Subcutaneous adipose tissue (tissue), 4 donors: ENCODE measurements around the gene GMPPB. TPM values are rescaled to one million over a fixed set of nuclear protein-coding genes. Genes with fewer than 3 reads are reported as not detected.

Experiments
- total RNA-seq, 4 donors: library from RNA; depleted of rRNA; stranded (reverse); fragments of >200 nt; gene quantifications; one replicate each; pipeline ENCODE4 v1.1.0, GENCODE V29; 2016
- TF ChIP-seq, protein P1 (sequence below): fragments of 450-650 bp; IDR thresholded peaks from one replicate; pipeline ENCODE4 v1.5.1; 2016; ENCODE audit warnings: low read depth, mild to moderate bottlenecking, control low read depth, antibody characterized with exemption, moderate library complexity

GMPPB gene
- total RNA-seq, 4 donors from 2014 or later, result 11.6 to 16.5 (median 13.7) TPM

DNA sequence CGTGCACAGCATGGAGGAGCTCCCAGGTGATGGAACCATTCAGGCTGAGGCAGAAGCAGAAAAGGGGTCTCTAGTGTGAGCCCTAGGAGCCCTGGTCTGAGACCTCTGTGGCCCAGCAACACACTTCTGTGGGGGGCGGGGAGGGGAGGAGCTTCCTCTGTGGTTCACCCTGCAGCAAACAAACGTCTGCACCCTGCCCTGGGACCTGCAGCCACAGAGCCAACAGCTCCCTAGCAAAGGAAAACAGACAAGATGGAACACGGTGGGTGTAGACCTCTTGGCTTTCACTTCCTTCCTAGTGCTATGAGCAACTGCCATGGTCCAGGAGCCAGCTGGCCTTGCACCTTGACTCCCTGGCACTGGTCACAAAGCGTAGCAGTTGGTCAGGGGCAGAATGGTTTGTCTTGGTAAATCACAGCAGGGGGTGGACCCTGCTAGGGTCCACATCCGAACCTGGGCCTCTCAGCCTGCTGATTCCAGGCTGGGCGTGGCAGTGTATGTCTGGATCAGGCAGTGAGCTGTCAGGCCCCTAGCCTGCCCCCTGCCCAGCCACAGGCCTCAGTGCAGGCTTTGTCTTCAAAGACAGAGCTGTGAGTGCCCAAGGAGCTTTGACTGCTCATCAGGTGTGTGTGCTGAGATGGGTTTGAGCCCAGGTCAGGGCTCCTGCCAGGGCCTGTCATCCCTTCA is 11.0 kb downstream of the GMPPB start:
- TF ChIP-seq, protein P1, sequence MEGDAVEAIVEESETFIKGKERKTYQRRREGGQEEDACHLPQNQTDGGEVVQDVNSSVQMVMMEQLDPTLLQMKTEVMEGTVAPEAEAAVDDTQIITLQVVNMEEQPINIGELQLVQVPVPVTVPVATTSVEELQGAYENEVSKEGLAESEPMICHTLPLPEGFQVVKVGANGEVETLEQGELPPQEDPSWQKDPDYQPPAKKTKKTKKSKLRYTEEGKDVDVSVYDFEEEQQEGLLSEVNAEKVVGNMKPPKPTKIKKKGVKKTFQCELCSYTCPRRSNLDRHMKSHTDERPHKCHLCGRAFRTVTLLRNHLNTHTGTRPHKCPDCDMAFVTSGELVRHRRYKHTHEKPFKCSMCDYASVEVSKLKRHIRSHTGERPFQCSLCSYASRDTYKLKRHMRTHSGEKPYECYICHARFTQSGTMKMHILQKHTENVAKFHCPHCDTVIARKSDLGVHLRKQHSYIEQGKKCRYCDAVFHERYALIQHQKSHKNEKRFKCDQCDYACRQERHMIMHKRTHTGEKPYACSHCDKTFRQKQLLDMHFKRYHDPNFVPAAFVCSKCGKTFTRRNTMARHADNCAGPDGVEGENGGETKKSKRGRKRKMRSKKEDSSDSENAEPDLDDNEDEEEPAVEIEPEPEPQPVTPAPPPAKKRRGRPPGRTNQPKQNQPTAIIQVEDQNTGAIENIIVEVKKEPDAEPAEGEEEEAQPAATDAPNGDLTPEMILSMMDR, result no peak

DNA sequence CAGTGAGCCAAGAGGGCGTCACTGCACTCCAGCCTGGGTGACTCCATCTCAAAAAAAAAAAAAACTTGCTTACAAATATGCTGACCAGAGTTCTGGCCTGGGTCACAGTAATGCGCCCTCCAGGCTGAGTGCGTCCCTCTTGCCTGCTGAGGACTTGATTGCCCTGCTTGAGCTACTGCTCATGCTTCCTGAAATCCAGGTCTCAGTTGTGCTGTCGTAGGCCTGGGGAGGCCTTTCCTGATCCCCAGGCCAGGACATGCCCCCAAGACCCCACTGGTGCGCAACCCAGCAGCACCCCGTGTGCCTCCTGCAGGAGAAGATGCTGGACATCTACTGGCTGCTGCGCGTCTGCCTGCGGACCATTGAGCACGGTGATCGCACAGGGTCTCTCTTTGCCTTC is 11.6 kb downstream of the GMPPB start:
- TF ChIP-seq, protein P1, result no peak

DNA sequence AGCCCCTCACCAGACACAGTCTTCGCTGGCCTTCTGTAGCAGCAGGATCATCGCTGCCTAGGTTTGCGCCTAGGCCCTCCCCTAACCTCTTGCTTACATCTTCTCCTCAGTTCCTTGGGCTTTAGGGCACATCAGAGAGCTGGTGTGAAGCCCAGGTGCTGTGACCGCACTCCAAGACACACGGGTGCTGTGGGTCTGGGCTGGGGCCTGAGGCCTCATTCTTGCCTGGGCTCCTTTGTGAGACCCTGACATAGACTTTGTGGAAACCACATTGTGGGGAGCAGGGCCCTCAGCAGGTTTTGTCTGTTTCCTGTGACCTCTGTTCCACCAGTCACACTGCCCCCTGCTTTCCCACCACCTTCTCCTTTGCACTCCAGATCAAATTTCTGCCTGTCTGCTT is 12.3 kb downstream of the GMPPB start:
- TF ChIP-seq, protein P1, result no peak

DNA sequence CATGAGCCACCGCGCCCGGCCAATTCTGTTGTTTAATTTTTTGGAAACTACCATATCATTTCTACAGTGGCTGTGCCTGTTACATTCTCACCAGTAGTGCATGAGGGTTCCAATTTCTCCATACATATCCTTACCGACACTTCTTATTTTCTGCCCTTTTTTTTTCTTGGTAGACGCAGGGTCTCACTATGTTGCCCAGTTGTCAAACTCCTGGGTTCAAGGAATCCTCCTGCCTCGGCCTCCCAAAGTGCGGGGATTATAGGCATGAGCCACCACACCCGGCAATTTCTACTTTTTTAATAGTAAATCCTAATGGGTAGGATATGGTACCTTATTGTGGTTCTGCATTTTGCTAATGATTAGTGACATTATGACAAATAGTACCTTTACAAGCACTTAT is 13.9 kb downstream of the GMPPB start:
- TF ChIP-seq, protein P1, result no peak

DNA sequence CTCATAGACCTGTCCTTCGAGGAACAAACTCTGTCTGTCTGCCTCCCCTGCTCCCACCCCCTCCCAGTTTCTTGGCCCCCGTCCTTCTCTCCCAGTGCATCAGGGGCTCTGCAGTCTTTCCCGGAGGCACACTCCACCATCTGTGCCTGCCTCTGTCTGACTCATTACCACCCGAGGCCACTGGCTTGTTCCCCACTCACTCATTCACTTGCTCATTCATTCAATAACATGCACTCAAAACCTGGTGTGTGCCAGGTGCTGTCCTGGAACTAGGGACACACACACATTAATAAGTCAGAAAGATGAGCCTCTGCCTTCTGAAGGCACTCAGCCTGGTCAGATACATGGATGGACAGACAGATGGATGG is 16.7 kb downstream of the GMPPB start:
- TF ChIP-seq, protein P1, result no peak

DNA sequence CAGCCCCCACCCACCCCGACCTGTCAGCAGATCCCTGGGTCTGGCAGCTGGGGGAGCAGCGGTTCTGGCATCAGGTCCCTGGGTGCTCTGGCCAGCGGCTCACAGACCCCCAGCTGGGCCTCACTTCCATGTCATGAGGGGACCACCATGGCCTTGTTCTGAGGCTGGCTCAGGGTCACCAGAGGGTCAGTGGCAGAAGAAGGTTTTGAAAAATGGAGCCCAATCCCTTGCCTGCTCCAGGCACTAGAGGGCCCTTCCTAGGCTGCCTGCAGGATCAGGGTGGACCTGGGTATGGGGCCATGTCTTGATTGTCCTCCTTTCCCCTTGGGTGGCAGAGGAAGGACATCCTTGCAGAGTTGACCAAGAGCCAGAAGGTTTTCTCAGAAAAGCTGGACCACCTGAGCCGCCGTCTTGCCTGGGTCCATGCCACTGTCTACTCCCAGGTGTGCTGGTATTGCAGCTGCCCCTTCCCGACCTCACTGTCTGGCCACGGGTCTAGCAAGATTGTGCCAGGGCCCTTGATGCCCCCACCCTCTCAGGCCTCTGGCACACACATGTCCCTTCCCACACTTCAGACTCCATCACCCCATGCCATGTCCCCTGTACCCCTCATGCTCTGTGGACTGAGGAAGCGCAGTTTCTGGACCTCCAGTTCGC is 17.2 kb downstream of the GMPPB start:
- TF ChIP-seq, protein P1, result no peak

DNA sequence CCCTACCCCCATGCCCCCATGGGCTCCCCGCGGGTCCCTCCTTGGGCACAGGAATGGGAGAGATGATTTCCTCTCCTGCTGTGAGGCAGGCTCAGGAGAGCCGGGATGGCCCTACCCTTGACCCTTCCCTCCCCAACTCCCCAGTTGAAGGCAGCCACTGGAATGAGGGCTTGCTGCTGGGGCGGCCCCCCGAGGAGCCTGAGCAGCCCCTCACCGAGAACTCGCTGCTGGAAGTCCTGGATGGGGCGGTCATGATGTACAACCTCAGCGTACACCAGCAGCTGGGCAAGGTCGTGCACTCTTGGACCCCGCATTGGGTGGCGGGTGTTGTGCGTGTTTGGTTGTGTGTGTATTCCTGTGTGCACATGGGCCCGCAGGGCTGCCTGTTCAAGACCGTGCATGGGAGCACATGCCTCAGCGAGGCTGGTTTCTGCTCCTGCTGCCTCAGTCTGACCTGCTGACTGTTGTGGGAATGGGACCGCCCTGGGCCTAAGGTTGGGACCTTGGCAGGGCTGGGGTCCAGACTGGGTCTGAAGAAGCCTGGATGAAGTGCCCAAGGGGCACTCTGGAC is 18.3 kb downstream of the GMPPB start:
- TF ChIP-seq, protein P1, result no peak
